GM19025 (cell line): Measurements from ENCODE around the gene CDH4.
"Not testable (repeated sequence)": the region's sequence is repeated elsewhere in the genome, so short reads cannot be mapped to it uniquely, and the experiment has no call there.

Experiments
- ATAC-seq: cut with Tn5 transposase; IDR thresholded peaks from one replicate; pipeline ENCODE4 v1.9.1; 2021; ENCODE audit warnings: mild to moderate bottlenecking, low read depth, moderate library complexity; ENCODE audit not compliant: unreplicated experiment

Gene CDH4

DNA sequence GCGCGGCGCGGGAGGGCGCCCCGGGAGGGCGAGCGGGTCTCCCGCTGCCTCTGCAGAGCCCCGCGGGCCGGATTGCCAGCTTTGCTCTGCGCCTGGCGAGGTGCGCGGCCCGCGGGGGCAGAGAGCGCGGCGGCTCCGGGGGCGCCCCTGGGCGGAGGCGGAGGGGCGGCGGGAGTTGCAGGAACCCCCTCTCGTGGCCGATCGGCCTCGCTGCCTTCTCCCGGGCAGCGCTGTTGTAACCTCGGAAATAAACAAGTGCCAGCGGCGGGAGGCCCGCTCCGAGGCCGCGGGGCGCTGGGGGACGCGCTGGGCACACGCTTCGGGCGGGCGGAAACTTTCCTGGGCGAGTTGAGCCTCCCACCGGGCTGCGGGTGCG lies 1.2 kb downstream of the CDH4 start:
- ATAC-seq = no peak

DNA sequence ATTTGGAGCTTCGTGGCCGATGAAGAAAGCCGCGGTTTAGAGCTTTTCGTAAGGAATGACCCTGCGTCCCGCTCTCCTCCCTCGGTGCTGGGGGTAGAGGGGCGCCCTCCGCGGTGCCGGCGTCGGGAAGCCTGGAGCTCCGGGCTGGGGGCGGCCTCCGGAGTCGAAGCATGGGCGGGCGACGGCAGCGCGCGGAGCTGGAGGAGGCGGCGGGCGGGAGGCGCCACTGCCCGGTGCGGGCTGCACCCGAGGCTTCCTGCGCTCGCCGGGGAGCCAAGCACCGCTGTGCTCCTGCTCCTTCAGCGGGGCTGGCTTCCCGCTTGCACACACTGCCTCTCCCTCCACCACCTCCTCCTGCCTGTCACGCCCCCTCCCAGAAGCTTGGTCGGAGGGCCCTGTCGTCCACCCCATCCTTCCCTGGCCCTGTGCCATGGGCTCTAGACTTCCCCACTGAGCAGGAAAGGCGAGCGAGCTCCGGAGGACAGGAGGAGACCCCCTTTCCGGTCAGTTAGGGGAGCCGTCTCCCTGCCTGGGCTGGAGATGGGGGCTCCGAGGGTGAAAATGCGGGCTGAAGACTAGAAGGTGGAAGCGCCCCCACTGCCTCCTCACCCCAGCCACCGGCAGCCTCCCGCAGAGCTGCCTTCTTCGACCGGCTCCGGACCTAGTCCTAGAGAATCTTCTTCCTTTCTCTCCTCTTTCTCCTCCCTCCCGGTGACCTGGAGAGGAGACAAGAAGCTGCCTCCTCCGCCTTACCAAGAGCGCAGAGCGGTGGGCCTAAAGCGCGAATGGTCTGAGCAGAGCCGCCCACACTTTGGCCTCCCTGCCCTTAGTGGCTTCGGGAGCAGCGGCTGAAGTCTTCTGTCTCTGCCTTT lies 1.8 kb downstream of the CDH4 start:
- no peak for ATAC-seq

DNA sequence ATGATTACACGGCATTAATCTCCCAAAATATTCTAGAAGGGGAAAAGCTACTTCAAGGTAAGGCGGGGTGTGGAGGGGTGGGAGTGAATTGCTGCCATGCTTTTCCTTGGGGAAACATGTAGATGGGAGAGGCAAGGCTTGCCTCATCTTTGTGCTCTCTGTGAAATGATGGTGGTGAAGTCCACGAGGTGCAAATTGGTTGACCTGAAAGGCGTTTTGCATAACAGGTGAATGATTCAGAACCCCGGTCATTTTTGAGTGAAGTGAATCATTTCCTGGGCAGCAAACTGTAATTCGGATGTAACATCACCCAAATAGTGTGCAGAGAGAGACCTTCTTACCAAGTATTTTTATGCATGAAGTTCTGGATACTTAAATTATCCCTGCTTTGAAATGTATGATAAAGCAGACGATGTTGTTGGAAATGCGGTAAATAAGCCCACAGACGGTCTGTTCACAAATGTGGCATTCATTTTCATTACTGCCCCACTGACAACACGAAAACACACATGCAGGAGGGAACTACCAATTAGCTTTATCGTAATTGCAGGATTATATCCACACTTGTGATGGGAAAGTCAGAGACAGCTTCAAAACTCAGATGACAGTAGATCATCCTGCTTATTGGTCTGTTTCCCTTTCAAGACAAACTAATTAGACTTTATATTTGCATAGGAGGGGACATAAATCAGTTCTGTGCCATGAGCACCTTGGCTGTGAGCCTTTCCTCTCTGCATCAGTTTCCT lies 3.0 kb downstream of the CDH4 start:
- no peak for ATAC-seq

DNA sequence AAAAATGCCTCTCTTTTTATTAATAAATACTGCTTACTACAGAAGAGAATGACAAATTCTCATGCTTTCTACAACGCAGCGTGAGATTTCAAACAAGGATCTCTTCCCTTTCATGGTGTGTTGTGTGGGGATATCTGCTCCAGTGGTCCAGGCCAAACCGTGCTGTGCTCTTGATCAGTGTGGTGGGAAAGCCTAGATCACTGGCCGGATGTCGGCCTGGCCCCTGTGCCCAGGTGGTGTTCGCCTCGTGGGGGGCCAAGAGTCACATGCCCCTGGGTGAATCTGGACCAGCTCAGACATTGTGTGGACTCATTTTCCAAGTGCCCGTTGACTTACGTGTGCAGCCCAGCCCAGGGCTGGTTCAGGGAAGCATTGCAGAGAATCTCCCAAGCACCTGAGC lies 4.3 kb downstream of the CDH4 start:
- ATAC-seq = no peak

DNA sequence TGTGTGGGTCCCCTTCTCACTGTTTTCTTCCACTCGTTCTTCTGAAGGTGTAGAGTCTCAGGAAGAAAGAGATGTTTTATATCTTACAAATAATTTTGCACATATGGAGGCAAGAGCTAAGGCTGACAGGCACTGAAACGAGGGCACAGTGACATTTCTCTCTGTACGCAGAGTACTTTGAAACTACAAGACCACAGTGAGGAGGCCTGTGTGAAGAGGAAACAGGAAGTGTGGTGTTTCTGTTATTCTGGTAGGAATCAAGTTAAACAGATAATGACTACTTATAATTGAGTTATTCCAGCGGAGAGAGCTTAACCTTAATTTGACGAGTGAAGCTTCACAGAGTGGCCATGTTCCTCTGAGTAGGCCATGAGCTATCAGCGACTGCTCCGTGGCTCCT lies 4.8 kb downstream of the CDH4 start:
- no peak for ATAC-seq

DNA sequence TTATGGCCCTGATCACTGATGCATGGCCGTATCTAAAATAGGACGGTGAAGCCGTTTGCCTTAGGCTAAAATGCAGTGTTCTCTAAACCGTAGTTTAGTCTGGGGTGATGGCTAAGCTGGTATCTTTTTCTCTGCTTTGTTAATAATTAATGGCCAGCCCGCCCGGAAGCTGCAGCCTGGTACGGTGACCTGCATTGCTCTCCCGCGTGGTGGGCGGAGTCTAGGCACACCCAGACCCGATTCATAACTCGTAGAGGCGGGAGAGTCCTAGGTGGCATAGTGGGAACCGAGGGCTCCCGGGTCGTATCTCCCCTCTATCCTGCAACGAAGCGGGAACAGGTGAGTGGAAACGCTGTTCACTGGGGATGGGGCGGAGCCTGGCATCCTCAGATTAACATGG lies 5.5 kb downstream of the CDH4 start:
- ATAC-seq = no peak

DNA sequence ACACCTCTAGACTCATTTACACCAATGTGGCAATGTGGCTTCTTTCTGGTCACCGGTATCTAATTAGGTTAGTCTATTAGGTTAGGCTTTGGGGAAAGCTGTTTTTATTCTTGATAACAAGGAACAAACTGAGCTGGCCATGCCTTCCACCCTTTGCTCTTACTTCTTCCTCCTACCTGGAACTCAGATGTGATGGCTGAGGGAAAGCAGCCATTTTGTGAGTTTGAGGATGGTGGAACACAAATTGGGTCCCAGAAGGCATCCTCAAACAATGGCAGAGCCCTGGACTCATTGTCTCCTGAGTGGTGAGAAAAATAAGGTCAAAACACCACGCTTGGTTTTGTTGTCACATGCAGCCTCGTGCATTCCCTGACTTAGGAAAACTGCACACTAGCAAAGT lies 7.7 kb downstream of the CDH4 start:
- ATAC-seq = no peak

DNA sequence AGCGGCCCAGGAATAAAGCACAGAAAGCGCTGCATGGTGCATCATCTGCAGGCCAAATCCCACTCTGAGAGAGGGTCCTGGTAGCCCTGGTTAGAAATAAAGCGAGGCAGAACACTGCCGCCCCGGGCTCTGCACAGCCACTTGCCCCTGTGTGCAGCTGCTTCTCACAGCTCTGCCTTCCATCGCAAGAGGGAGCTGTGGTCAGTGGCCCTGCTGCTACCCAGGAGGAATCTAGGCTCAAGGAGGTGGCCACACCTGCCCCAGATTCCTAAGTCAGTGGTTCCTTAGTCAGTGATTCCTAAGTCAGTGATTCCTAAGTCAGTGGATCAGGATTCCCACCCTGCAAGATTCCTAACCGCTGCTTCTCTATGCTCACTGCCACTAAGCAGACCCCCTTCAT lies 8.8 kb downstream of the CDH4 start:
- ATAC-seq = no peak

DNA sequence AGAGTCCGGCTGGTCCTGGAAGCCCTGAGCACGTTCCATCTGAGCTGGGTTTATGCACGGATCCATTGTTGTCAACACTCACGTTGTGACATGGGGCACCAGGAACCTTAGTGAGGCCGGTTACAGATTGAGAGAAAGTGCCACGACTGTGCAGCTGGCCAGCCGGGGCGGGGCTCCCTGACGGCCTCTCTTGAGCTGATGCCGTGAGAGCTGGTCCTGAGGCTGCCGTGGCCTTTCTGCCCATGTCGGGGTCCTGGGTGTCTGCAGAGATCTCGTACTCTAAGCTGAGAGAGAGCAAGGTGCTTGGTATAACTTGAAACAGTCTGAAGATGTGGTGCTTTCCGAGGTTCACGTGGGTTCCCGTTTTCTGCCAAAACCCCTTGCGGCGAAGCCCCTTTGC lies 10.0 kb downstream of the CDH4 start:
- ATAC-seq = no peak

DNA sequence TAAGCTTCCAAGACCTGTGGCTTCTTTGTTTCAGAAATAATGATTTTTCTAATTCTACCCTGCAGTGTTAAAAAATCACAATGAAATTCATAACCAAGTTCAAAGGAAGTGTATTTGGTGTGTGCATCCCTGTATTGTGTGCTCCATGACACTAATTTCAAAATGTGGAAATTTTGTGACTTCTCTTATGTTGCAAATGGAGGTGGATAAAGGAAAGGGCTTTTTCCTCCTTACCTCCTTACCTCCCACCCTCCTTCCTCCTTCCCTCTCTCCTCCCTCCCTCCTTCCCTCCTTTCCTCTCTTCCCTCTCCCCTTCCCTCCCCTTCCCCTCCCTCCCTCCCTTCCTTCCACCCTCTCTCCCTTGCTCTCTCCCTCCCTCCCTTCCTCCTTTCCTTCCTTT lies 10.5 kb downstream of the CDH4 start:
- ATAC-seq = no peak

DNA sequence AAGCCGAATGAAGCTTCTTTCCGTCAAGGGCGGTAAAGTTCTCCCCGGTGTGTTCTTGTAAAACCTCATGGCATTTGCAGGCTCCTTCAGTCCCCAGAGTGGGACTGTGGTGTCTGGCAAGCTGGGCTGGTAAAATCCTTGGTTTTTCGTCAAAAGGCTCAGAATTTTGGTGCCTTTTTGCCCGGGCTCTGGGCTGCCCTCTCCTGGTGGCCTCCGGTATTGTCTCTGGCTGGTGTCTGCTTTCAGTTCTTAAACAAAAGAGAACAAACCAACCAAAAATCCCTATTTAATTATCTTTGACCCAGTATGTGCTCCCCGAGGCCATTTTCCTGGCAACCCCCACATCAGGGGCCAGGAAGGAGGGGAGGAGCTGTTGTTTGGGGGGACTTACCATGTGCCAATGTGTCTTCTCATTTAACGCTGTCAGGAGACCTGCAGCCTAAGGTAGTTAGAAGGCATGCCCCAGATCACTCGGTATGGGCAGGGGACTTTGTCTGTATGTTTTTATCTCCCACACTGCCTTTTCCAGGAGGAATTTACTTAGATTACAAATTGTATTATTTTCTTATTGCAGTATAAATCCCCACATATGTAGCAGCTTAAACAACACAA lies 11.1 kb downstream of the CDH4 start:
- ATAC-seq = no peak

DNA sequence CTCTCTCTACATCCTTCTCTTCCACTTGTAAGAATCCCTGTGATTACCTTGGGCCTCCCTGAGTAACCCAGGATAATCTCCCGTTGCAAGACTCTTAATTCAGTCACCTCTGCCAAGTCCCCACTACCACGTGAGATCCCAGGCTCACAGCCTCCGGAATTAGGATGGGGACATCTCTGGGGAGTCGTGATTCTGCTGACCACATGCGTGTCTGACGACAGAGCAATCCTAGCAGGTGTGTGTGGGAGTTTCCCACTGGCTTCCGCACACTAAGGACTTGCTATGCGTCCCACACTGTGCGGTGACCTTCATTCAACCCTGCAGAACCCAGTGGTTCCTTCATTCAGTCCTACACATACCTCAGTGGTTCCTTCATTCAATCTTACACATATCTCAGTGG lies 11.9 kb downstream of the CDH4 start:
- ATAC-seq = no peak

DNA sequence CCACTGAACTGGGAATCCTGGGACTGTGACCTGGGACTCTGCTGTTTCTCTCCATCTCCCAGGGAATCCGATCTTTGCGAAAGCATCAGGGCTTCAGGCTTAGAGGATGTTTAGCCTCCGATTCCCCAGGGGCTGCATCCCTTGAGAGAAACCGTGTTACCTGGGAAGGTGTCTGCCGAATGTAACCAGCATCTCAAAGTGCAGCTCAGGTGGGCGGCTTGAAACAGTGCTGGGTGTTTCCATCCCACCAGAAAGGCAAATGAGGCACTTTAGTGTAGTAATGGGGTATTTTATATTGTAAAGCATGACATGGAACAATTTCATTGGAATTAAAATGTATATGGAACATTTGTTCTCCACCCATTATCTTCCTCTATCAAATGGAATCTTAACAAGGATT lies 15.2 kb downstream of the CDH4 start:
- no peak for ATAC-seq

DNA sequence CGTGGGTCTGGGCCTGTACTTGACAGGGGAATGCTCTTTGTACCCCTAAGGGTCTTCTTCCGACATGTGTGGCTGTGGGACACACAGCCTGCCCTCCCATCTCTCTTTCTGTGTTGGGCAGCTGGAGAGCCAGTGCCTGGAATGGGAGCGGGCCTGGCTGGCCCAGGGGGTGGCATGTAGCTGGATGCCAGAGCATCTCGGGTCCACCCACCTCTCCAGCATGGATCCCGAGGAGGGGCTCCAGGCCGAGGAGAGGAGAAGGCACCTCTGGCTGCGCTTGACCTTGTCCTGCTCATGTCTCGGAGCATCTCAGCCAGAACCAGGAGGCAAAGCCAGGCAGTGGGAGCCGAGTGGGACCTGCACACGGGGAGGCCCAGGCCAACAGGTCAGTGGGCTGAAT lies 16.0 kb downstream of the CDH4 start:
- ATAC-seq = no peak

DNA sequence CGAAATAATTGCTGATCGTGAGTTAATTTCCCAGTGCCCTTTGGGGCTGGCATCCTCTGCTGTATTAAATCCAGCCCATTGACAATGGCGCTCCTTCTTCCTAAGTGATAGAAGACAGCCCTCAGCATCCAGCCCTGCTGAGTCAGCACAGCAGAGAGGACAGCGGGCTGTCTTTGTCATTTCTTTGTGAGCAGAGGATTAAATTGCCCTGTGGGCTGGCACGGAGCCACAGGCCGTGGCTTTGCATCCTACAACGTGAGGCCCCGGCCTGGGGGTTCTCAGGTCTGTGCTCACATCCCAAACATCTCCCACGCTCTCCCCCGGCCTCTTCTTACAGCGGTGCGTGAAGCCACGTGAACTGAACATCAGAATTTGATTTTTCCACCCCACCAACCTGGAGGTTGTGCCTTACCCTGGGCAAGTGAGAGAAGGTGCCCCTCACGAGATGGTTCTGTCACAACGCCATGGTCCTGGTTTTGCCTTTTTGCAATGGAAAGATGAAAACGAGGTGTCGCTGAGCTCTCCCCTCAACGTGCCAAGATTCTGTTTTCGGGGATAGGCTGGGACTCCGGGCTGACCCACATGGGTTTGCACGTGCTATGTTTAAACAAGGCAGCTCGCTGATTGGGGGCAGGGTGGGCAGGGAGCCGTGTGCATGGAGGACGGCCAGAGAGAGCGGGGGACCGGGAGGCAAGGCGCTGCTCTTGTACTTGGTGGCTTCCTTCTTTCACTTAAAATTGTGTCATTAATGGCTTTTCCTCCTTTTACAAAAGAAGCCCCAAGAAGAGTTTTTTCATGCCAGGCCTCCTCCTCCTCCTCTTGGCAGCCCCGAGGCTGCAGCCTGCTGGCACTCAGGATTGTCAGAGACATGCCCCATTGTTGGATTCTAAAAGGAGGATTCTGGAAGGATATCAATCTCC lies 19.5 kb downstream of the CDH4 start:
- ATAC-seq = no peak

DNA sequence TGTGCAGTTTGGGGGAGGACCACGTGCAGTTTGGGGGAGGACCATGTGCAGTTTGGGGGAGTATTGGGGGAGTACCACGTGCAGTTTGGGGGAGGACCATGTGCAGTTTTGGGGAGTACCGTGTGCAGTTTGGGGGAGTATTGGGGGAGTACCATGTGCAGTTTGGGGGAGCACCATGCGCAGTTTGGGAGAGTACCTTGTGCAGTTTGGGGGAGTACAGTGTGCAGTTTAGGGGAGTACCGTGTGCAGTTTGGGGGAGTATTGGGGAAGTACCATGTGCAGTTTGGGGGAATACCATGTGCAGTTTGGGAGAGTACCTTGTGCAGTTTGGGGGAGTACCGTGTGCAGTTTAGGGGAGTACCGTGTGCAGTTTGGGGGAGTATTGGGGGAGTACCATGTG lies 21.0 kb downstream of the CDH4 start:
- ATAC-seq = not testable (repeated sequence)

DNA sequence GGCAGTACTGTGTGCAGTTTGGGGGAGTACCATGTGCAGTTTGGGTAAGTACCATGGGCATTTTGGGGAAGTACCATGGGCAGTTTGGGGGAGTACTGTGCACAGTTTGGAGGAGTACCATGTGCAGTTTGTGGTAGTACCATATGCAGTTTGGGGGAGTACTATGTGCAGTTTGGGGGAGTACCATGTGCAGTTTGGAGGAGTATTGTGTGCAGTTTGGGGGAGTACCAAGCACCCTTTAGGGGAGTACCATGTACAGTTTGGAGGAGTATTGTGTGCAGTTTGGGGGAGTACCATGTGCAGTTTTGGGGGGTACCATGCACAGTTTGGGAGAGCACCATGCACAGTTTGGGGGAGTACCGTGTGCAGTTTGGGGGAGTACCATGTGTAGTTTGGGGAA lies 21.6 kb downstream of the CDH4 start:
- ATAC-seq = not testable (repeated sequence)

DNA sequence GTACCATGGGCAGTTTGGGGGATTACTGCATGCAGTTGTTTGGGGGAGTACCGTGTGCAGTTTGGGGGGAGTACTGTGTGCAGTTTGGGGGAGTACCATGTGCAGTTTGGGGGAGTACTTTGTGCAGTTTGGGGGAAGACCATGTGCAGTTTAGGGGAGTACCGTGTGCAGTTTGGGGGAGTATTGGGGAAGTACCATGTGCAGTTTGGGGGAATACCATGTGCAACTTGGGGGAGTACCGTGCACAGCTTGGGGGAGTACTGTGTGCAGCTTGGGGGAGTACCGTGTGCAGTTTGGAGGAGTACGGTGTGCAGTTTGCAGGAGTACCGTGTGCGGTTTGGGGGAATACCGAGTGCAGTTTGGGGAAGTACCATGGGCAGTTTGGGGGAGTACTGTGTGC lies 22.3 kb downstream of the CDH4 start:
- ATAC-seq = no peak

DNA sequence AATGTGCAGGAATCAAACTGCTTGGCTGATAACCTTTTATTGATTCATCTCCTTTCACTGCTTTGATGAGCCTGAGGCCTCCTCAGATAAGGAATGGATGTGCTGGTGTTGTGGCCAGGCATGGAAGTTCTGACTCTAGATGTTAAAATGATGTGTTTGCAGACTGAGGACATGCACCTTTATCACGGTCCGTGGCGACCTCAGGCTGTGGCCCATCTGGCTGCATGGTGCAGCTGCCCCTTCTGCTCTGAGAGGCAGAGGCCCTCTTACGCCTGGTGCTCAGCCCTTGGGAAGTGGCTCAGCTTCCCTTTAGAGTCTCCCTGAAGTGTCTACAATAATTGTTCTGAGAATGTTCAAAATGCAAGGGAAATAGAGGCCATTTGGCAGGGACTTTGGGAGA lies 26.2 kb downstream of the CDH4 start:
- ATAC-seq = no peak

DNA sequence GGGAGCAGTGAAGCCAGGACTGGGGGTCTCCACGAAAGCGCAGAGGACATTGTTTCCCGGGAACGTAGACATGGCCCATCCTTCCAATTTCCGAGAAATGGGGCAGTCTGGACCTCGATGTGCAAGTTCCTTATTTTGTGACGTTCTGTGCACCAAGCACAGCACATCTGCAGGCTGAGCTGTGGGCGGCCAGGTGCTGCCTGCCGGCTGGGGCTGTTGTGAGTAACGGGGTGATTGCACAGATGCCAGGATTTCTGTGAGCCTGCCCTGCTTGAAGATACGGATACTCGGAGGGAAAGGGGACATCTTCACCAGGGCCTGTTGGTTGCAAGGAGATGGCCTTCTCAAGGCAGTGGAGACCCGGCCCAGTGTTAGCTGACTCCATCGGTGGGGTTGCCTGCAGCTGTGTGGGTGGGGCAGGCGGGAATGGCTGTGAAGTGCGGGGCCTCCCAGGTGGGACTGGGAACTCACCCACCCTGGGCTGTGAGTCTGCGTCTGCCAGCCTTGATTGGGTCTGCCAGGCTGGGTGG lies 27.6 kb downstream of the CDH4 start:
- no peak for ATAC-seq
